ENCODE results near the gene ZNF280D.

GRCh38 chr15:56718560-56718959 lies 14.7 kb downstream of the ZNF280D start:
- TF ChIP-seq TAF1 (IDR thresholded peaks at IDR 0.05; ENCODE audit: borderline replicate concordance, low read depth, low read length) (no peak), POLR2A (IDR thresholded peaks at IDR 0.05; ENCODE audit: low read depth, low read length) (no peak)

All from GM12892 (cell line).